GM23248 (cell line): ENCODE data around the gene MAGEB3. TPM values are rescaled to one million over a fixed set of nuclear protein-coding genes. Genes with fewer than 3 reads are reported as not detected.
"Not testable (repeated sequence)": the region's sequence is repeated elsewhere in the genome, so short reads cannot be mapped to it uniquely, and the experiment has no call there.

Experiments
- DNase-seq: peaks from one replicate; pipeline ENCODE4 v3.0.0-alpha.2; 2015
- H2AFZ ChIP-seq: fragments of 200-600 bp; sonication (generic); 2 replicates; pipeline ENCODE4 v1.6.1; 2016; ENCODE audit warnings: antibody characterized with exemption
- H3F3A ChIP-seq: fragments of 200-600 bp; sonication (generic); 2 replicates; pipeline ENCODE4 v1.6.1; 2016; ENCODE audit warnings: mild to moderate bottlenecking, antibody characterized with exemption, mixed run types; ENCODE audit not compliant: insufficient read depth
- H3K27ac ChIP-seq: fragments of 200-600 bp; sonication (generic); 2 replicates; pipeline ENCODE4 v1.5.1; 2016; ENCODE audit warnings: mild to moderate bottlenecking
- H3K27me3 ChIP-seq: fragments of 200-600 bp; sonication (generic); replicated peaks from 2 replicates; pipeline ENCODE4 v1.6.1; 2016; ENCODE audit warnings: mild to moderate bottlenecking; ENCODE audit not compliant: insufficient read depth
- H3K36me3 ChIP-seq: fragments of 200-600 bp; sonication (generic); 2 replicates; pipeline ENCODE4 v1.6.1; 2016; ENCODE audit warnings: low read depth, mild to moderate bottlenecking
- H3K4me1 ChIP-seq: fragments of 200-600 bp; sonication (generic); 2 replicates; pipeline ENCODE4 v1.6.1; 2016; ENCODE audit warnings: mild to moderate bottlenecking; ENCODE audit not compliant: insufficient read depth
- H3K4me2 ChIP-seq: fragments of 200-600 bp; sonication (generic); one replicate; pipeline ENCODE4 v1.6.1; 2016; ENCODE audit warnings: mild to moderate bottlenecking; ENCODE audit not compliant: unreplicated experiment
- H3K4me3 ChIP-seq: fragments of 200-600 bp; sonication (generic); 2 replicates; pipeline ENCODE4 v1.5.1; 2016; ENCODE audit warnings: mild to moderate bottlenecking
- H3K79me2 ChIP-seq: fragments of 200-600 bp; sonication (generic); 2 replicates; pipeline ENCODE4 v1.6.1; 2016; ENCODE audit warnings: mild to moderate bottlenecking; ENCODE audit not compliant: insufficient read depth
- H3K9ac ChIP-seq: fragments of 200-600 bp; sonication (generic); 2 replicates; pipeline ENCODE4 v1.6.1; 2016; ENCODE audit warnings: mild to moderate bottlenecking
- H3K9me2 ChIP-seq: fragments of 200-600 bp; sonication (generic); 2 replicates; pipeline ENCODE4 v1.6.1; 2016; ENCODE audit warnings: mixed run types, mild to moderate bottlenecking, moderate library complexity; ENCODE audit not compliant: insufficient read depth
- H3K9me3 ChIP-seq: fragments of 200-600 bp; sonication (generic); one replicate; pipeline ENCODE4 v1.6.1; 2017; ENCODE audit warnings: low read depth
- H4K20me1 ChIP-seq: fragments of 200-600 bp; sonication (generic); 2 replicates; pipeline ENCODE4 v1.6.0; 2016; ENCODE audit not compliant: insufficient read depth
- EZH2 ChIP-seq: fragments of 200-600 bp; sonication (generic); IDR thresholded peaks from 2 replicates; pipeline ENCODE4 v1.6.1; 2018; ENCODE audit warnings: antibody characterized with exemption, mild to moderate bottlenecking; ENCODE audit not compliant: insufficient read depth, poor library complexity, severe bottlenecking
- EZH2phosphoT487 ChIP-seq: fragments of 200-600 bp; sonication (generic); IDR thresholded peaks from 2 replicates; pipeline ENCODE4 v1.6.1; 2018; ENCODE audit warnings: antibody characterized with exemption, moderate library complexity, mild to moderate bottlenecking, low read depth; ENCODE audit not compliant: insufficient read depth
- WGBS, 2 experiments: methylation state at CpG; one replicate each; pipeline ENCODE4 v1.1.6; 2015 to 2017; ENCODE audit warnings: low lambda C conversion rate in 2 of 2, low coverage in 1 of 2; ENCODE audit errors: missing lambda C conversion rate in 2 of 2; 5-methylcytosine and 5-hydroxymethylcytosine counted together
- in situ Hi-C: fragments of 300-500 bp; cut with MboI; formaldehyde crosslinking; loops from 2 replicates; pipeline ENCODE4 v1.15.0; 2020
- polyA plus RNA-seq: library from polyadenylated mRNA; unstranded; fragments of >200 nt; fragmentation: Nextera tagmentation; extraction: Ambion mirVana; gene quantifications from 2 replicates; pipeline ENCODE4 v1.2.1, GENCODE V29; 2016
- total RNA-seq: library from RNA; depleted of rRNA; stranded (reverse); fragments of >200 nt; shearing (Covaris generic); gene quantifications from 2 replicates; pipeline ENCODE4 v1.2.3, GENCODE V29; 2014; rRNA removed

Gene MAGEB3
- total RNA-seq (not detected in 2 replicates), polyA plus RNA-seq (not detected in 2 replicates)

- in situ Hi-C loops: no loop called here
- H3K9me3 ChIP-seq: no peaks in the 10 kb centered on the region
- no peaks in the 10 kb centered on the region for H3K9me2 ChIP-seq
- DNase-seq: no peak
- H3K4me1 ChIP-seq: no peaks in the 10 kb centered on the region
- WGBS, 2 experiments: 57% methylated on average over 3 to 4 of the region's 4 CpGs
- H2AFZ ChIP-seq: no peak within 1 kb of the TSS
- no peaks in the 10 kb centered on the region for H3K36me3 ChIP-seq
- H3F3A ChIP-seq: no peaks in the 10 kb centered on the region
- H3K4me2 ChIP-seq: no peak within 1 kb of the TSS
- TF ChIP-seq EZH2phosphoT487 (no peak), EZH2 (no peak)
- no peak within 1 kb of the TSS for H3K4me3 ChIP-seq
- no peaks in the 10 kb centered on the region for H3K27me3 ChIP-seq
- H3K9ac ChIP-seq: no peak within 1 kb of the TSS
- H3K79me2 ChIP-seq: no peaks in the 10 kb centered on the region
- H4K20me1 ChIP-seq: no peaks in the 10 kb centered on the region
- H3K27ac ChIP-seq: no peak within 1 kb of the TSS
These were observed at the start of gene MAGEB3 for GRCh38 chrX:30230395-30230794. TSS of gene MAGEB3 (plus strand) at chrX:30230657. CDS start at chrX:30235925, 5,268 bp downstream.

GRCh38 chrX:30181353-30181752, 49.1 kb upstream of the MAGEB3 start:
- no peak for DNase-seq
- 0 to 4% methylated on average over 1 of the region's 1 CpG for WGBS, 2 experiments

GRCh38 chrX:30183554-30183953, 46.9 kb upstream of the MAGEB3 start:
- H3K27ac ChIP-seq: no peak overlapping the region
- 29% methylated on average over 3 of the region's 3 CpGs for WGBS, 2 experiments
- no peaks in the 10 kb centered on the region for H3K79me2 ChIP-seq
- H3K4me1 ChIP-seq: no peaks in the 10 kb centered on the region
- in situ Hi-C loops: no loop called here
- H3K27me3 ChIP-seq: no peaks in the 10 kb centered on the region
- H3K9ac ChIP-seq: no peak overlapping the region
- H3K9me2 ChIP-seq: no peaks in the 10 kb centered on the region
- H4K20me1 ChIP-seq: no peaks in the 10 kb centered on the region
- no peaks in the 10 kb centered on the region for H3K36me3 ChIP-seq
- no peak overlapping the region for H3K4me2 ChIP-seq
- TF ChIP-seq EZH2: no peak
- no peak for TF ChIP-seq EZH2phosphoT487
- H3K9me3 ChIP-seq: no peaks in the 10 kb centered on the region
- no peak for DNase-seq
- no peaks in the 10 kb centered on the region for H3F3A ChIP-seq
- H3K4me3 ChIP-seq: no peak overlapping the region
- no peak overlapping the region for H2AFZ ChIP-seq

More at GRCh38 chrX:30181353-30181752, 49.1 kb upstream of the MAGEB3 start:
- H3K36me3 ChIP-seq: no peaks in the 10 kb centered on the region
- H2AFZ ChIP-seq: no peak overlapping the region
- H4K20me1 ChIP-seq: no peaks in the 10 kb centered on the region
- no peak overlapping the region for H3K9ac ChIP-seq
- H3K27ac ChIP-seq: no peak overlapping the region
- no peaks in the 10 kb centered on the region for H3K9me2 ChIP-seq
- H3K79me2 ChIP-seq: no peaks in the 10 kb centered on the region
- in situ Hi-C loops: no loop called here
- TF ChIP-seq EZH2 (no peak), EZH2phosphoT487 (no peak)
- no peaks in the 10 kb centered on the region for H3F3A ChIP-seq
- no peaks in the 10 kb centered on the region for H3K9me3 ChIP-seq
- no peaks in the 10 kb centered on the region for H3K27me3 ChIP-seq
- no peaks in the 10 kb centered on the region for H3K4me1 ChIP-seq
- no peak overlapping the region for H3K4me3 ChIP-seq
- no peak overlapping the region for H3K4me2 ChIP-seq

- WGBS, 2 experiments: 75% methylated on average over 2 of the region's 2 CpGs
- in situ Hi-C loops: no loop called here
- H2AFZ ChIP-seq: no peak overlapping the region
- H3F3A ChIP-seq: no peaks in the 10 kb centered on the region
- H3K27ac ChIP-seq: no peak overlapping the region
- H3K4me3 ChIP-seq: no peak overlapping the region
- DNase-seq: no peak
- H3K9me2 ChIP-seq: no peaks in the 10 kb centered on the region
- H3K36me3 ChIP-seq: no peaks in the 10 kb centered on the region
- H3K79me2 ChIP-seq: no peaks in the 10 kb centered on the region
- no peaks in the 10 kb centered on the region for H3K9me3 ChIP-seq
- no peak overlapping the region for H3K9ac ChIP-seq
- H3K4me2 ChIP-seq: no peak overlapping the region
- no peaks in the 10 kb centered on the region for H3K4me1 ChIP-seq
- TF ChIP-seq EZH2phosphoT487 (no peak), EZH2 (no peak)
- H3K27me3 ChIP-seq: no peaks in the 10 kb centered on the region
- H4K20me1 ChIP-seq: no peaks in the 10 kb centered on the region
These were observed 40.0 kb upstream of the MAGEB3 start for GRCh38 chrX:30190426-30190825.

- H3K4me1 ChIP-seq, H3K9ac ChIP-seq, H3K9me3 ChIP-seq, H3K9me2 ChIP-seq, H3K4me3 ChIP-seq, in situ Hi-C loops, H4K20me1 ChIP-seq, H3K36me3 ChIP-seq, H3K4me2 ChIP-seq, H3K79me2 ChIP-seq, H3K27ac ChIP-seq, H3K27me3 ChIP-seq, H3F3A ChIP-seq, H2AFZ ChIP-seq, DNase-seq: not testable (repeated sequence)
- 37 to 51% methylated on average over 5 to 6 of the region's 6 CpGs for WGBS, 2 experiments
These were observed 36.5 kb upstream of the MAGEB3 start for GRCh38 chrX:30193910-30194309.
